GM12865 (cell line): ENCODE measurements around the gene UTP4.
A peak's percentile ranks its signal among the peaks of the same experiment; 100 is the strongest.

ENCODE experiments used
- DNase-seq: peaks from one replicate; pipeline ENCODE4 v3.0.0; 2010; ENCODE audit warnings: low read depth
- H3K4me3 ChIP-seq: 2 replicates; pipeline ENCODE4 v1.5.1; 2011; ENCODE audit warnings: mild to moderate bottlenecking, low read depth, low read length, control low read depth
- TF ChIP-seq, protein P1 (sequence below): IDR thresholded peaks from 2 replicates; pipeline ENCODE4 v1.5.1; 2011; ENCODE audit warnings: low read length, control low read depth, low read depth, inconsistent platforms; ENCODE audit not compliant: insufficient read depth; ENCODE audit errors: missing control alignments

UTP4 gene

DNA sequence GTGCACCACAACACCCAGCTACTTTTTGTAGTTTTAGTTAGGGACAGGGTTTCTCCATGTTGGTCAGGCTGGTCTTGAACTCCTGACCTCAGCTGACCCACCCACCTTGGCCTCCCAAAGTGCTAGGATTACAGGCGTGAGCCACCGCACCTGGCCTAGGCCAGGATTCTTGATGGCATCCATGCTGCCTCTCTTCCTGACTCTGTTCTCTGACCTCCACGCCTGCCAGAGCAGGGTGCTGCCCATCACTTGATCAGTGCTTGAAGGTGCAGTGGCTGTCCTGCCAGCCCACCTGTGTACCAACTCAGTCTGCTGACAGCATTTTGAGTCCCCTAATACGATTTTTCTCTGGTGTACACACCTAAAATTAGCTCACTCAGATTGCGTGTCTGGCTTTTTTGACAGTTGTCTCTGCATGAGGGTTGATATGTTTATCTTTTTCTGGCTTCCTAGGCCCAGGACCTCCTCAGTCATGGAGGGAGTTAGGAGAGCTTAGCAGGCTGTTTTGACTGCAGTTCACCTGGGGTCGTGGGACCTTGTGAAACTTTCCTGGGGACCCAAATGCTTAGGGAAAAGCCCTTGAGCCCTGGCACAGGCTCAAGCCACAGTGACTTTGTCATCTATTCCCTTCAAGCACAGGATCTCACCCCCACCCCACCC lies 21.1 kb upstream of the UTP4 start:
- DNase-seq: no peak
- no peak overlapping the region for H3K4me3 ChIP-seq
- TF ChIP-seq, protein P1, sequence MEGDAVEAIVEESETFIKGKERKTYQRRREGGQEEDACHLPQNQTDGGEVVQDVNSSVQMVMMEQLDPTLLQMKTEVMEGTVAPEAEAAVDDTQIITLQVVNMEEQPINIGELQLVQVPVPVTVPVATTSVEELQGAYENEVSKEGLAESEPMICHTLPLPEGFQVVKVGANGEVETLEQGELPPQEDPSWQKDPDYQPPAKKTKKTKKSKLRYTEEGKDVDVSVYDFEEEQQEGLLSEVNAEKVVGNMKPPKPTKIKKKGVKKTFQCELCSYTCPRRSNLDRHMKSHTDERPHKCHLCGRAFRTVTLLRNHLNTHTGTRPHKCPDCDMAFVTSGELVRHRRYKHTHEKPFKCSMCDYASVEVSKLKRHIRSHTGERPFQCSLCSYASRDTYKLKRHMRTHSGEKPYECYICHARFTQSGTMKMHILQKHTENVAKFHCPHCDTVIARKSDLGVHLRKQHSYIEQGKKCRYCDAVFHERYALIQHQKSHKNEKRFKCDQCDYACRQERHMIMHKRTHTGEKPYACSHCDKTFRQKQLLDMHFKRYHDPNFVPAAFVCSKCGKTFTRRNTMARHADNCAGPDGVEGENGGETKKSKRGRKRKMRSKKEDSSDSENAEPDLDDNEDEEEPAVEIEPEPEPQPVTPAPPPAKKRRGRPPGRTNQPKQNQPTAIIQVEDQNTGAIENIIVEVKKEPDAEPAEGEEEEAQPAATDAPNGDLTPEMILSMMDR: no peak

GRCh38 chr16:69111876-69112230 lies 20.6 kb upstream of the UTP4 start:
- DNase-seq: no peak
- TF ChIP-seq, protein P1: no peak
- no peak overlapping the region for H3K4me3 ChIP-seq

GRCh38 chr16:69112285-69113129 lies 19.9 kb upstream of the UTP4 start:
- no peak overlapping the region for H3K4me3 ChIP-seq
- peak; percentile 61 for DNase-seq
- TF ChIP-seq, protein P1: peak; percentile 78

GRCh38 chr16:69113216-69113615 lies 19.2 kb upstream of the UTP4 start:
- DNase-seq: no peak
- TF ChIP-seq, protein P1: no peak
- H3K4me3 ChIP-seq: no peak overlapping the region

- no peak for DNase-seq
- TF ChIP-seq, protein P1: no peak
- H3K4me3 ChIP-seq: no peak overlapping the region
Observed at GRCh38 chr16:69114346-69114975, 18.0 kb upstream of the UTP4 start.

GRCh38 chr16:69114976-69115355 lies 17.5 kb upstream of the UTP4 start:
- DNase-seq: no peak
- H3K4me3 ChIP-seq: no peak overlapping the region
- TF ChIP-seq, protein P1: no peak
